ENCODE measurements around the gene PRCC. TPM values are rescaled to one million over a fixed set of nuclear protein-coding genes. Genes with fewer than 3 reads are reported as not detected.
"Not testable (repeated sequence)": the region's sequence is repeated elsewhere in the genome, so short reads cannot be mapped to it uniquely, and the experiment has no call there.

PRCC gene
- polyA plus RNA-seq, 1 donor = 65.4 TPM

DNA sequence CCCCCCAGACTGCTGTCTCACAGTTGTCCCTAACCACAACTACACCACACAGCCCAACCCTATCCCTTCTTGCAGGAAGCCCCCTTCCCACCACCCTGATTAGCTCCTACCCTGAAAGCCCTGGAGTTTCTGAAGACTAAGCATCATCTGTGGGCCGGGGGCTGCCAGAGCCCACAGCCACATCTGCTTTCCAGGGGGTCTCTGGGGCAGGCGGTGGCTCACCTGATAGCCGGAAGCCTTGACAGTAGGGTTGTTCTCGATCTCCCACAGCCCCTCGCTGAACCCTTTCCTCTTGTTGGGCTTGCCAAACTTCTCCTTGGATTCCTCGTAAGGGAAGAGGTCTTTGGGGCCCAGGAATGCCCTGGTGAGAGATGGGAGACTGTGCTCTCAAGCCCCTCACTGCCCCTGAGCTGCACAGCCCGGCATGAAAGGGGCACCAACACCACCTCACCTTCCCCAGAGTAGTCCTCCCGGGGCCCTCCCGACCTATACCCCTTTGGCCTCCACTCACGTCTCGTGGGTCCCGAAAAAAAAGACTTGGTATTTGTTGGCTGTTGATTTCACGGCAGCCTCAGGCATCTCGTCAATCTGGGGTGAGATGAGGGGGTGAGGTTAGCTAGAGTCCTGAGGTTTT is 22.4 kb upstream of the PRCC start:
- no peak for DNase-seq (ENCODE audit: low read depth)

DNA sequence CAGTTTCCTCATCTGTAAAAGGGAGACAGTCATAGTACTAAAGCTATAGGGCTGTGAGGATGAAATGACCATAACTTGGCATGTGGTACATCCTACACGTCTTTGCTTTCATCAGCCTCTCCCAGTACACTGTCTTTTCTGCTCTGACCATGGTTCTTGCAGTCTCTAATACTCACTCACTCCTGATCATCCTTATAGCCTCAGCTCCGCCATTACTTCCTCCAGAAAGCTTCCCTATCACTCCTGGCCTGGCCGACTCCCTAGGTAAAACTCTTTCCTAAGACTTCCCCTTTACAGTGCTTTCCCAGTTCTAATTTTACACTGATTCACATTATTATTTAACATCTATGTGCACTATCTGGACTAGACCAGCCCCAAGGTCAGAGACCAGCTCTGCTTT is 21.5 kb upstream of the PRCC start:
- DNase-seq (ENCODE audit: low read depth) = no peak

DNA sequence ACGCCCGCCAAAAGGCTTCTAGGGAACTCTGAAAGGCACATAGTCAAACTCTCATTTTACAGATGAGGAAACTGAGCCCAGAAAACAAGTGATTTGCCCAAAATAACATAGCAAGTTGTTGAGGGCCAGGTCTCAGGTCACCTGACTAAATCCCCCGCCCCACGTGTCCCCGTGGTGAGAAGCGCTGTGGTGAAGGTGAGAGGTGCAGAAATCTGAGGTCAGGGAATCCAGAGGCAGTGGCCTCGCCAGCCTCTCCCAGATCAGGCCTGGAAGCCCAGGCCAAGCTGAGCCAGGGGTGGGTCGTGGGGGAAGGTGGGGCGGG is 21.0 kb upstream of the PRCC start:
- DNase-seq (ENCODE audit: low read depth) = no peak

DNA sequence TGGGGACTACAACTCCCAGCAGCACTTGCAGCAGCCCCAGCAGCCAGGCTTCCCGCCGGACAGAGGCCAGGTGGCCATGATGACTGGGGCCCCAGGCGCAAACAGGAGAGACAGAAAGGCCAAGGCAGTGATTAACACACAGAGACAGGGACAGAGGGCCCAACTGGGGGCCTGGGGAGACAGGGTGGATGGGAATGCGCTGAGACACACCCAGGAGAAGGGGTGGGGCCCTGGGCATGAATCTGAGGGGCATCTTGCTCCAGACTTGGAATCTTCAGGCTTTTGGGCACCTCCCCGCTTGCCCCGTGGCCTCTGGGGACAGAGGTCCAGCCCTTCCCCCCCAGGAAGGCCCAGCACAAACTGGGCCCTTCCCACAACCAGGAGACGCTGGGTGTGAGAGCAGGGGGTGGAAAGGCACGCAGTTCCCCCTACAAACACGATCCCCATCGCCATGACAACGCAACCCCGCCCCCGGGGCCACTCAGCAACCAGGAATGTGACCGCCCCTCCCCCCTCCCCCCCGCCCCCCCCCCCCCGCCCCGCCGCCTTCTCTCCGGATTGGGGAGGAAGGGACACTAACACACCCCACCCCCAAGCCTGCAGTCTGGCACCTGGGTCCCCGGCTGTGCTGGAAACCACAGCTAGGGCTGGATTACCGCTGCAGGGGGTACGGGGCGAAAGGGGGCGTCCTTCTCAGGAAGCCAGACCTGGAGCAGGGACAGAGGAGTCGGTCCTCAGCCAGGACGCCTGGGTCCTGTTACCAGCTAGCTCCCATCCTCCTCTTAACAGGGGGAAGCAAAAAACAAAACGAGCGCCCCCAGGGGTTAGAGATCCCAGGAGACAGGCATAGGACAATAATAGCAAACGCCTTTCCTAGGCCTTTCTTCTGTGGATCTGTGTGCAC is 20.4 kb upstream of the PRCC start:
- peak; percentile 78 for DNase-seq (ENCODE audit: low read depth)

DNA sequence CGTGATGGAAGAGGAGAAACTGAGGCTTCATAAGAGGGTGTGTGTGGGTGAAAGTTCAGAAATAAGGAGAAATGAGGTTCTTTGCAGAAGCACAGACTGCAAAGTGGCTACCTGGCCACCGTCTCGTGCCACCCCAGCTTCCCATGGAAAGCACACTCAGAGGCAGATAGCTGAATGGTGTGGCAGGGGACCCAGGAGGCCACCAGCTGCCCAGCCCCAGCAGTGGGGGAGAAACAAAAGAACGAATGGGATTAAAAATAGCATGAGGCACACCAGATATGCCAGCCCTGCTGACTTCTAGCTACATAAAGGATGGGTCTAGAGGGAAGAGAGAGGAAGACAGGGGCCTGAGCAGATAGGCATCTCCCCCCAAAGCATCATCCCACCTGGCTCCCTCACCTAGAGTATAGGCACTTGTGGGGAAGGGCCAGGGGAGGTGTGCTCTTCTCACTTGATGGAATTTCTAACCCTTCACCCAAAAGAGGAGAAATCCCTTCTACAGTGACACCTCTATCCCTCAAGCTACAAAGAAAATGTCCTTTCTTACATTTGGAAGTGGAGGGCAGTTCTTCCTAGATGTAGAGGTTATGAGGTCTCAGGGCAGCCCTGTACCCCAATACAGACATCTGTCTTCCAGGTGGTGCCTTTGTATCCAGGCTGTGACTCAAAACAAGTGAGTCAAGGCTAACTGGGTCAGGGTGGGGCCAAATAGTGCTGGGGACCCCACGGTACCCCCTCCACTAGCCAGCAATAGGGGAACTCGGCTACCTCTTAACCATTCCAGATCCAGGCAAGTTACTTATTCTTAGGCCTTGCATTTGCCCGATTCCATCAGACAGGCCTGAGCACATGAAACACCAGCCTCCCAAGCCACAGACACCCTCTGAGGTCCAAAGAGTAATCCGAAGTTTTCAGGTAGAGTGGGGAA is 19.3 kb upstream of the PRCC start:
- DNase-seq (ENCODE audit: low read depth) = no peak

DNA sequence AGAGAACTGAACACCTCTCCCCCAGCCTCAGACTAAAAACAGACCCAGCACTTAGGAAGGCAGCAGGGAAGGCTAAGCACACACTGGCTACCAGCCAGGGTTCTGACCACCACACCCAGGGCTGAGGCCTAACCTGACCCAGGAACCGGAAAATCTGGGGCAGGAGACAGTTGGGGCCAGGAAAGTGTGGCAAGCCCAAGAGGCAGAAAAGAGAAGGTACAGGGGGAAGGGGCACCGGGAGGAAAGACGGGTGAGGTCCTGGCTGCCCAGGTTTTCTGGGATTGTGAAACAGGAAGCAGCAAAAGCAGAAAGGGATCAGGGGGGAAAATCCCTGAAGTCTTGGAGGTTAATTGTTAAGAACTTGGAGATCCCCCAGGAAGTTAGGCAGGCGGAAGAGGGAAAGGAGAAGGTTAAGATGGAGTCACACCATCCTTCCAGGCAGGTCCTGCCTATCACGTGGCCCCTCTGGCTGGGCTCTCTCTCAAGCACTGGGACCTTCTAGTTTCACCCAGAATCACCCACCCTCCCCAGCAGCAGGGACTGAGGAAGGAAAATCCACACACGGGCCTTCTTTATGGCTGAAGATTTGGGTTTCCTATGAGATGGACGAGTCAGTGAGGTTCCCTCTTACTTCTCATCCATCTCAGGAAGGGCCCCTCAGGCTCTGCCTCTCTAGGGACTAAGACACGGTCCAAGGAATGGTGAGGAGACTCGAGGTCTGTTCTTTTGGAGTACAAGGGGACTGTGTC is 18.5 kb upstream of the PRCC start:
- no peak for DNase-seq (ENCODE audit: low read depth)

DNA sequence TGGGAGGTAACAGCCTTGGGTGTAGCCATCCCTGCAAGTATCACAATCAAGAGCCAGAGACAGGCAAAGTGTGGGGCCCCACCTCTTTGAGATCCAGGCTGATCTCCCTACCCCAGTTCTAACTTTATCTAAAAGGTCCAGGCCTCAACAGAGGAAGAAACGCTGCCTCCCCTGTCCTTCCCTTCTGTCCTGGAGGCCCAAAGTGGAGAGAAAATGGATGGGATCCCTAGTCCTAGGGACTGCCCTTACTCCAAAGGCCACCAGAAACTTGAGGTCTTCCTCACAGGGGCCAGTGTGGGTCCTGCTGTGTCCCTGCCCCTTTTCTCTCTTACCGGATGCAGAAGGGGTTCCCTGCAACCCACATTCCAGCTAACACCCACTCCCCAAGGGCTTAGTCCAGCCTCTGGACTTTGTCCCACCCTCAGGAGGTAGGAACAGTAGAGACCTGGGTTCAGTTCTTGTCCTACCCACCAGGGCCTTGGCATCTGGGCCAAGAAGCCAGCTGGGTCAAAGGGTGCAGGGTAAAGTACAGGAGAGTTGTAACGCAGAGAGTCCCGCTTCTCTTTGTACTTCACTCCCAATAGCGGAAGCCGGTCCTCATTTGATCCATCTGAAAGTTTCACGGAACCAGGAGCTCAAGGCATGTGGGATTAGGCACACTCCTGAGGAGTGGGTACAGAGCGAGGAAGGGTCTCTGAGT is 17.8 kb upstream of the PRCC start:
- DNase-seq (ENCODE audit: low read depth) = no peak

DNA sequence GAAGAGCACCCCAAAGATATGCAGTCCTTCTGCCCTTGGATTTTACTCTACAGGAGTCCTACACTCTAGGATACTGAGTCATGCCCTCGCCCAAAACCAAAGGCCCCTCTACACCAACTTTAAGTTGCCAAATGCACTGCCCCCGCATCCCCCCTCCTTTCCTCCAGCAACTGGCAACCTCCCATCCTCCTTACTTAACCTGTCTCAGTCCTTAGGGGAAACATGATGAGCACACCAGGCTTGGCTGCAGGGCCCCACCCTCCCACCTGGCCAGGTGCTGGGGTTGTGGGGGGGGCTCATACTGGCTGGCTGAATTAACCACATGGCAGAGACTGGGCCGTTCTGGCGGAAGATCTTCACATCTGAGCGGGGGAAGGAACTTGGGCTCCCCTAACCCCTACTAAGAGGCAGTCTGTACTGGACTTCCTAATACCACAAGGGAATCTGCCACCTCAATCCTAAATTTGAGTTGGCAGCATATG is 17.1 kb upstream of the PRCC start:
- DNase-seq (ENCODE audit: low read depth) = no peak

DNA sequence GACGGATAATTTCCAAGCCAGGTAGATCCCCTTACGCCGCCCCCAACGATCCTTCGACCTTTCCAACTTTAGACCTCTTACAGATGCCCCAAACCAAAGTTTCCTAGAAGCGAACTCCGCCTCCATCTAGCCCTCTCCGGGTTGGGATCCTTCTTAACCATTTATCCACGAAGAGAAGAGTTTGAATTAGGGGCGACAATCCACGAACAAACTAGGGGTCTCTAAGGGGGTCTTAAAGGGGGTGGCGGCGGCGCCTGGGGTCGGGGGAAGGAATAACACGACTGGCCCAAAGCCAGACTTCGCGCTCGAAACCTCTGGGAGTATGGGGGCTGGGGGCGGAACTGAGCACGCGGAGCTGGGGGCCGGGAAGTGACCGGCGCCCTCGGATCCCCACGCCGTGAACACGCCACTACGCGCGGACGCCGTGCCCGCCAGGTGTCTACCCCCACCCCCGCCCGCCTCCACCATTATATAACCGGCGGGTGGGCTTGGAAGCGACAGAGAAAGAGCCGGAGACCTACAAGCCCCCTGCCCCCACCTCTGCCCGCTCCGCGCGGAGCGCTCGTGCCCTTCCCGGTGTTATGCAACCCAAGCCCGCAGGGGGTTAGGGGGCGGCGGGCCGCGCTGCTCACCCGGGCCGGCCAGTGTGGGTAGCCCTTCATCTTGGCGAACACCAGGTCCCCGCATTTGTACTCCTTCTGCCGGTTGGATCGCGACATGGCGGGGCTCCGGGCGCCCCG is 16.5 kb upstream of the PRCC start:
- no peak for DNase-seq (ENCODE audit: low read depth)

DNA sequence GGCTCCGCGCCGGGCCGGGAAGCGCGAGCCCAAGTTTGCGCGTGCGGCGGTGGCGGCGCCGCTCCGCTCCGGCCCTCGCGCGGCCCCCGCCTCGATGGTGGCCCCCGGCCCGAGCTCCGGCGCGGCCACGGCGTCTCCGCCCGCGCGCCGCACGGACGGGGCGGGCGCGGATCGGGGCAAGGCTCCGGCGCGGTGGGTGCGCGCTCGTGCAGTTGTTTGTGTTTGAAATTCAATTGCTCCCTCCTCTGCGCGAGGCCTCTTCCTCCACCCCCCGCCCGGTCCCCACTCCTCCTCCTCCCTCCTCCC is 15.9 kb upstream of the PRCC start, which contains the start of gene HDGF:
Gene HDGF, minus strand, starts transcription at position 225 of the 306 bp plus-strand sequence. CDS start 246 bp downstream, outside the sequence.
- DNase-seq (ENCODE audit: low read depth) = no peak

DNA sequence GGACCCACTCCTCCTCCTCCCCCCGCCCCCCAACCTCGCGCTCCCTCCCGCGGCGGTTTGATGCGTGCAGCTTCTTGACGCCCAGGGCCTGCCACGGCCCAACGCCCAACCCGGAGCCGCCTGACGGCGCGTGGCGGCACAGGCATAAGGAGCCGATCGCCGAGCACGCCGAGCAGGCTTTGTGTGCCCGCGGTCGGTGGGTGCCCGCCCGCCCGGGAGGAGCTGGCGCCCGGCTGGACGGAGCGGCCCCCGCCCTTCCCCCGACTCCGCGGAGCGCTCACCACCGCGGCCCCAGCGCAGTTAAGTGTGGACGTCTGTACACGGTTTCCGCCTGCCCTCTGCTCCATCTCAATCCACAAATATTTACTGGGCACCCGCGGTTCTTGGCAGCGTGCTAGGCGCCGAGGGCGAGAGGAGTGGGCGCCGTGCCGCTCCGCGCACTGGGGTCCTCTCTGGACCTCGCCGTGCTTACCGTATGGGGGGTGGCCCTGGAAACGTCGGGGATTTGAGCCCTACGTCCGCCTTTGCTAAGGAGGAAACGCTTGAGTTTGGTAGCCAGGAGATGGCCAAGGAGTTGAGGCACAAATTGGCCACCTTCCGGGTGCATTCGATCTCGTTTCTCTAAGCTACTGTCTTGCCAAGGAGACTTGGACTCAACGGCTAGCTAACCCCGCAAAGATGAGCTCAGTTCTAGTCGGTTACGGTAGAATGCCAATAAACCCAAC is 15.4 kb upstream of the PRCC start:
- peak; percentile 88 for DNase-seq (ENCODE audit: low read depth)

DNA sequence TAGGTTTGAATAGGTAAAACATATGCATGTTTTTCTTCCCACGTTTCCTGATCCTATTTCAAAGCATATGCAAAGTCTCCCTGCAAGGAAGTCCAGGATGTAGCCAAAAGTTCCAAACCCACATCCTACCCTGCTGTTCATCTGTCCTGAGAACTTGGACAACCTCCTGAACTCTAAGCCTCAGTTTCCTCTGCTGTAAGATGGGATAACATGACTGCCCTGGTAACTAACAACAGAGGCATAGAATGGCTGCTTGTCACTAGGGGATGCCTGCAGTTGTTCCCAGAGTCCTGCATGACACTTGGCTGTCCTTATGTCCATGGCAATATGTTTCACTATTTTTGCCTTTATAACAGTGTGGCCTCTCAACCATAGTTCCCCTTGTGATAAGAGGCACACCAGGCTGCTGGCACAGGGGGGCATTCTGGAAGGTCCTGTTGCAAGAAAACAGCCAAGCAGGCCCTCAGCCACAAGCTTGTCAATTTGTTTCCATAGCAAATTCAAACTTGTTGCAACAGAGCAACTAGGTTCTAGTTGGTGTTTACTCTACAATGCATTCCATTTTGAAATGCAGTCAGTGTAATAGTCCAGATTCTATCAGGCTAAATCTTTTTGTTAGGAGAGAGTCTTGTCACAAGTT is 14.4 kb upstream of the PRCC start:
- no peak for DNase-seq (ENCODE audit: low read depth)

DNA sequence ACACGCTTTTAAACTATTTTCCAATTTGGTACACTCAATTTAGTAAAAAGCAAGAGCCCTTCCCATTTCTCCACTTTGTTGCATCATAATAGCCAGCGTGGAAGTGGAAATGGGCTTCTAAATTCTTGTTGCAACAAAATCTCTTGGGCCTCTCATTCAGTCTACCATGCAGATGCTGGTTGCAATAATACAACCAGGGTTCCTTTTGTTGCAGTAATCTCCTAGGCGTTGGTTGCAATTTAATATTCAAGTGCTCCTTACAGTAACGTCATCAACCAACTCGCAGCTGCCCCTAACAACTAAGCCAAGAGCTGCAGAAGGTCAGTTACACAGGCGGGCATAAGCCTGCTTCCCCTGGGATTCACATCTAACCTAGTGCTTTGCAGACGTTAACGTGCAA is 13.1 kb upstream of the PRCC start:
- DNase-seq (ENCODE audit: low read depth) = no peak

DNA sequence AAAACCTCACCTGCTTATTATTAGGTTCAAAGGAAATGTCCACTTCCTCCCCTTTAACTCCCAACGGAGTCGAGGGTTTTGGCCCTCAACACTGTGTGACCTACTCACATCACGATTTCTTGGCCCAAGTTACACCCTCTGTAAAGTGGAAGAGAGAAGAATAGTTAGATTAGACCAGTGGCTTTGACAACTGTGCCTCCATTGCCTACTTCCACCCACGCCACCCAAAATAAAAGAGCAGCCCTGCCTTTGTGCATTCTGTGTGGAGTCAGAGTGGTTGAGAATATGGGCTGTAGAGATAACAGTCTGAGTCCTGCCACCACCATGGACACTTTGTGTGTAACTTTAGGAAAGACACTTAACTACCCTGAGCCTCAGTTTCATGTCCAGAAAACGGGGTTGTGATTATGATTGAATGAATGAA is 11.8 kb upstream of the PRCC start:
- no peak for DNase-seq (ENCODE audit: low read depth)

DNA sequence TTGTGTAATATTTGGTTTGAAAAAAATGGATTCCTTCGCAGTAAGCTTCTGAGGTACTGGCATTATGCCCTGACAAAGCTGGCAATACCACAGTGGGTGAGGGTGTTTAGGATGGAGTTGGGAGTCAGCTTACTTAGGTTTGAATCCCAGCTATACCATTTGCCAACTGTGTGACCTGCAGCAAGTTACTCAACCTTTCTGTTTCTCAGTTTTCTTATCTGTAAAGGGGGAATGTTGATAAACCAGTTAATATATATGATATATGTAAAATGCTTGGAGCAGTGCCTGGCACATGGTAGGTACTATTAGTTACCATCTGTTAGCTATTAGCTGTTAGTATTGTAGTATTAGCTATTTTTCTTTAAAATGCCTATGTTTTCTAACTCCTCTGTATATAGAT is 11.0 kb upstream of the PRCC start:
- DNase-seq (ENCODE audit: low read depth) = no peak

DNA sequence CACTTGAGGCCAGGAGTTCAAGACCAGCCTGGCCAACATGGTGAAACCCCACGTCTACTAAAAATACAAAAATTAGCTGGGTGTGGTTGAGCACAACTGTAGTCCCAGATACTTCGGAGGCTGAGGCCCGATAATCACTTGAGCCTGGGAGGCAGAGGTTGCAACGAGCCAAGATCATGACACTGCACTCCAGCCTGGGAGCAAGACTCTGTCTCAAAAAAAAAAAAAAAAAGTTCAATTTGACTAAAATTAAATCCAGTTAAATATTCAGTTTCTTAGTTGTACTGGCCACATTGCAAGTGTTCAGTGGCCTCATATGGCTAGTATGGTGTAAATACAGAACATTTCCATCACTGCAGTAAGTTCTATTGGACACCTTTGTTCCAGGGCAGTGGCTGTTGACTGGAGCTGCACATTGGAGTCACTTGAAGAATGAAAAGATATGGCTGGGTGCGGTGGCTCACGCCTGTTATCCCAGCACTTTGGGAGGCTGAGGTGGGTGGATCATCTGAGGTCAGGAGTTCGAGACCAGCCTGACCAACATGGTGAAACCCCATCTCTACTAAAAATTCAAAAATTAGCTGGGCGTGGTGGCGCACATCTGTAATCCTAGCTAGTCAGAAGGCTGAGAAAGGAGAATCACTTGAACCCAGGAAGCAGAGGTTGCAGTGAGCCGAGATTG is 9.6 kb upstream of the PRCC start:
- not testable (repeated sequence) for DNase-seq (ENCODE audit: low read depth)

DNA sequence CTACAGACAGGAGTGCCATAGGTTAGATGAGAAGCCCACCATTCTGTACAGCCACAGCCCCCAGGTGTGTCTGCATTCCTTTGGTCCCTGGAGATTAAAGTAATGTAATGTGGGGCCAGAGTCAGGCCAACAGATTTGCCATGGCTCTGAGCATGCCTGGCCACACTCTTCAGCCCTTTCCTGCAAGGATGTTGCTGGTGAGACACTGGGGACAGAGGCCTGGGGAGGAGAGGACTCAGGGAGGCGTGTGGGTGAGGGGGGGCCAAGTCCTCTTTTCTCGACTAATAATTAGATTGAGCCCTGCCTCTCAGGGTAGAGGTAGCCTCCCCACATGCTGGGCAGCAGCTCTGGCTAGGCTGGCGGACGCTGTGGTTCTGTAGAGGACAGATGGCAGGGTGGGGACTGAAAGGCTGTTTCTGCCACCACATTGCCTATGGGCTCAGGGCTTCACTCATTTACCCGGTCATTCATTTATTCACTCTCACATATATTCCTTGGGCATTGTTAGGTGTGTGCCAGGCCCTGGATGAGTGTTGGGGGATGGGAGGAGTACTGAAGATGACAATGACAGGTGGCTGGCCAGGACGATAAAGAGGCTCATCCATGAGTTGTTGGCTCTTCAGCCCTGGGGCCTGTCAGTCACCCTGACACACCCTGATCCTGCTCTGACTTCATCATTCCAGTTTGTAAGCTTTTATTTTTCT is 7.1 kb upstream of the PRCC start:
- DNase-seq (ENCODE audit: low read depth) = no peak

DNA sequence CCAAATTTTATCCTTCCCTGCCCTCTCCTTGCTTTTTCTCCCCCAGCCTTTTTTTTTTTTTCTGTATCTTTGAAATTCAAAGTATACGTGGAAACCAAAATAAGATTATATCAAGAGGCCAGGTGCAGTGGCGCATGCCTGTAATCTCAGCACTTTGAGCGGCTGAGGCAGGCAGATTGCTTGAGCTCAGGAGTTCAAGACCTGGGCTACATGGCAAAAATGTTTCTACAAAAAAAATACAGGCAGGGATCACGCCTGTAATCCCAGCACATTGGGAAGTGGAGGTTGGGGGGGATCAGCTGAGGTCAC is 6.6 kb upstream of the PRCC start:
- DNase-seq (ENCODE audit: low read depth) = no peak

Measured in forelimb muscle (tissue), 1 donor.